ENCODE measurements around the gene SH3D19.
"Not testable (repeated sequence)": the region's sequence is repeated elsewhere in the genome, so short reads cannot be mapped to it uniquely, and the experiment has no call there.

SH3D19 gene

DNA sequence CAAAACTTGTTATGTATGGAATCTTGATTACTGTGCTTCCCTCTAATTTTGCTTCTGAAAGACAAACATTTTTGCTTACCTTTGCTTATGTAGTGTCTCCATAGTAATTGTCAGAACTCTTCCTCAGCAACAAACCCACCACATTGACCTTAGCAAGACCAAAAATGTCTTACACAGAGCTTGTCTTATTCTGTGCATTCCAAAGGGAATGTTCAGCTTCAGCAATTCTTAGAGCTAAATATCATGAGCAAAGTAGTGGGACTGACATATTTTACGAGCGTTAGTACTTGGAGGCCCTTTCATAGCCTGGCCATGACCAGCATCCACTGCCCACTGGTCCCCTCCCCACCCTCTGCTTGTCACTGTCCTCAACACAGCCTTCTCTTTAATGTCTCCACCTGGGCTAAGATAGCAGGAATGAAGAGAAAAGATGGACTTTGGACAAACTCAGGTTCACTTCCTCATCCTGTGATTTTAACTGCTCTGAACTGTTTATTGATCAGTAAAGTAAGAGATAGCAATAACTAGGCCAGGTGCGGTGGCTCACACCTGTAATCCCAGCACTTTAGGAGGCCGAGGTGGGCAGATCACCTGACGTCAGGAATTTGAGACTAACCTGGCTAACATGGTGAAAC is 15.5 kb upstream of the SH3D19 start:
- Histone ChIP-seq H3K9me3 (ENCODE audit: control insufficient read depth, low read length) (no peaks in the 10 kb centered on the region), H3K4me1 (ENCODE audit: control insufficient read depth, insufficient read depth, low read length, poor library complexity, severe bottlenecking) (no peaks in the 10 kb centered on the region), H3K4me3 (ENCODE audit: extremely low read depth, insufficient read depth, low read length, poor library complexity, severe bottlenecking) (no peak overlapping the region), H3K27ac (ENCODE audit: low read depth, low read length, severe bottlenecking) (no peak overlapping the region), H3K36me3 (ENCODE audit: control insufficient read depth, insufficient read depth, low read length) (no peaks in the 10 kb centered on the region)
- WGBS, 2 experiments (ENCODE audit: insufficient coverage in 2 of 2) = 93 to 94% methylated on average over 5 of the region's 5 CpGs

- Histone ChIP-seq H3K4me3 (ENCODE audit: extremely low read depth, insufficient read depth, low read length, poor library complexity, severe bottlenecking) (no peak overlapping the region), H3K4me1 (ENCODE audit: control insufficient read depth, insufficient read depth, low read length, poor library complexity, severe bottlenecking) (no peaks in the 10 kb centered on the region), H3K9me3 (ENCODE audit: control insufficient read depth, low read length) (no peaks in the 10 kb centered on the region), H3K27ac (ENCODE audit: low read depth, low read length, severe bottlenecking) (no peak overlapping the region), H3K36me3 (ENCODE audit: control insufficient read depth, insufficient read depth, low read length) (no peaks in the 10 kb centered on the region)
- 89 to 94% methylated on average over 2 of the region's 2 CpGs for whole genome bisulfite sequencing, 2 experiments (ENCODE audit: insufficient coverage in 2 of 2)
Measured at GRCh38 chr4:151339467-151339866, 14.1 kb upstream of the SH3D19 start.

DNA sequence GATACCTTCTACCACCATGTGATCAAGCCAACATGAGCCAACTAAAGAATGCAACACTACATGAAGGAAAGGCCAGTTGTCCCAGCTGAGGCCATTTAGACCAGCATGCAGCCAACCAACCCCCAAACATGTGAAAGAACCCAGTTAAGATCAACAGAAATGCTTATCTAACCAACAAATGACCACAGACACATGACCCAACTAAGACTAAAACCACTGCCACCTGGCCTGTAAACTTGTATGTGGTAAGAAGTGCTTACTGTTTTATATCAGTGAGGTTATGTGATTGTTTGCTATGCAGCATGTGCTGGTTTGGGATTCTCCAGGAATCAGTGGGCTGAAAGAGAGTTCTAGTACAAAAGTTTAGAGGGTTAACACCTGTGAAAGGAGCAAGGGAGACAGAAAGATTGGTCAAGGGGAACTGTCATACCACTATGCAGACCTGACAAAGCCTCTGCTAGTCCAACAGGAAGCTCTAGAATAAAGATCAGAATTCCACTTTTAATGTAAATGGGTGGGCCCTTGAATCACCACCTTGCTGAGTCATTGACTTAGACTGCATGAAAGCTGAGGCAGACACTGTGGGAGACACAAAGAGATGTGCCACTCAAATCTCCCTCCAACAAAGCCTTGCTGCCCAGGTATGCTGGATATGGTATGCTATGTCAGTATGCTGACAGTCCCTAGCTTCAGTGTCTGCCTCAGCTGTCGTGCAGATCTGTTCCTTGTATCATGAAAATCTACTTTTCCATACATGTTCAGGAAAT is 6.1 kb upstream of the SH3D19 start:
- Histone ChIP-seq H3K27ac (ENCODE audit: low read depth, low read length, severe bottlenecking) (no peak overlapping the region), H3K9me3 (ENCODE audit: control insufficient read depth, low read length) (no peaks in the 10 kb centered on the region), H3K36me3 (ENCODE audit: control insufficient read depth, insufficient read depth, low read length) (no peaks in the 10 kb centered on the region), H3K4me3 (ENCODE audit: extremely low read depth, insufficient read depth, low read length, poor library complexity, severe bottlenecking) (no peak overlapping the region), H3K4me1 (ENCODE audit: control insufficient read depth, insufficient read depth, low read length, poor library complexity, severe bottlenecking) (no peaks in the 10 kb centered on the region)
- WGBS, 2 experiments (ENCODE audit: insufficient coverage in 2 of 2) = 83% methylated on average over 1 of the region's 1 CpG; no CpG with 5 or more reads in 1 of the 2 experiments

GRCh38 chr4:151329217-151330007 is 4.0 kb upstream of the SH3D19 start:
- Histone ChIP-seq H3K4me3 (ENCODE audit: extremely low read depth, insufficient read depth, low read length, poor library complexity, severe bottlenecking) (no peak overlapping the region), H3K36me3 (ENCODE audit: control insufficient read depth, insufficient read depth, low read length) (no peaks in the 10 kb centered on the region), H3K9me3 (ENCODE audit: control insufficient read depth, low read length) (no peaks in the 10 kb centered on the region), H3K4me1 (ENCODE audit: control insufficient read depth, insufficient read depth, low read length, poor library complexity, severe bottlenecking) (no peaks in the 10 kb centered on the region), H3K27ac (ENCODE audit: low read depth, low read length, severe bottlenecking) (no peak overlapping the region)
- no CpG with 5 or more reads among the region's 4 CpGs for WGBS, 2 experiments (ENCODE audit: insufficient coverage in 2 of 2)

DNA sequence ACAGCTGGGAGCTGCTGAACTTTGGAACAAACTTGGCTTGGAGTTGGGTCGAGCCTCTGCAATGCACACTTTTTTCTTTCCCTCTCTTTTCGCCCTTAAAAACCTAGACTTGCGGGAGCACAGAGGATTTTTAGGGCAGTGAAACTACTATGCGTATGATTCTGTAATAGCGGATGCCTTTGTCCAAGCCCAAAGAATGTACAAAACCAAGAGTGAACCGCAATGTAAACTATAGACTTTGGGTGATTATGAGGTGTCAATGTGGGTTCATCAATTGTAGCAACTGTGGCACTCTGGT is 493 bp upstream of the SH3D19 start:
- 89 to 91% methylated on average over 4 to 5 of the region's 6 CpGs for WGBS, 2 experiments (ENCODE audit: insufficient coverage in 2 of 2)
- H3K36me3 ChIP-seq (ENCODE audit: control insufficient read depth, insufficient read depth, low read length) = no peaks in the 10 kb centered on the region
- H3K27ac ChIP-seq (ENCODE audit: low read depth, low read length, severe bottlenecking) = peak overlapping the region; percentile 92
- H3K4me3 ChIP-seq (ENCODE audit: extremely low read depth, insufficient read depth, low read length, poor library complexity, severe bottlenecking) = peak overlapping the region; percentile 65
- H3K9me3 ChIP-seq (ENCODE audit: control insufficient read depth, low read length) = no peaks in the 10 kb centered on the region
- H3K4me1 ChIP-seq (ENCODE audit: control insufficient read depth, insufficient read depth, low read length, poor library complexity, severe bottlenecking) = peaks cover 5% of the 10 kb centered on the region

DNA sequence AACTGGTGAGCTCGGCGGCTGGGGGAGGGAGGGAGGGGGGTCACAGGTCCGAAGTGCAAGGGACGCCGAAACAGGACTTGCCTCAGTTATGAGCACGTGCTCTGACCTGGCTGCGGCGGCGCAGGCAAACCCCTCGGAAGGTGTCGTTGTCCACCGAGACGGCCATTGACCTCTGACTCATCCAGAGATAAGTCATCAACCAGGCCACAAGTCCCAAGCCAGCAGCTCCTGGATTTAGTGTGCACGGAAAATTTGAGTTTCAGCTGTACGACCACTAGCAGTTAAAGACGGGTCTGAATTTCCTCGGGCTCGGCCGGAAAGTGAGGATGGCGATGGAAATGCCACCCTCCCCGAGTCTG is 674 bp downstream of the SH3D19 start:
- WGBS, 2 experiments (ENCODE audit: insufficient coverage in 2 of 2) = 0% methylated on average over 17 to 20 of the region's 21 CpGs

GRCh38 chr4:151324124-151324751 is 1.2 kb downstream of the SH3D19 start:
- Histone ChIP-seq H3K4me3 (ENCODE audit: extremely low read depth, insufficient read depth, low read length, poor library complexity, severe bottlenecking) (peak overlapping the region; percentile 65), H3K36me3 (ENCODE audit: control insufficient read depth, insufficient read depth, low read length) (no peaks in the 10 kb centered on the region), H3K4me1 (ENCODE audit: control insufficient read depth, insufficient read depth, low read length, poor library complexity, severe bottlenecking) (peaks cover 5% of the 10 kb centered on the region), H3K27ac (ENCODE audit: low read depth, low read length, severe bottlenecking) (peak overlapping the region; percentile 92), H3K9me3 (ENCODE audit: control insufficient read depth, low read length) (no peaks in the 10 kb centered on the region)
- 0 to 4% methylated on average over 4 of the region's 12 CpGs for WGBS, 2 experiments (ENCODE audit: insufficient coverage in 2 of 2)

More for the DNA sequence above, 674 bp downstream of the SH3D19 start:
- Histone ChIP-seq H3K4me3 (ENCODE audit: extremely low read depth, insufficient read depth, low read length, poor library complexity, severe bottlenecking) (peak overlapping the region; percentile 65), H3K36me3 (ENCODE audit: control insufficient read depth, insufficient read depth, low read length) (no peaks in the 10 kb centered on the region), H3K4me1 (ENCODE audit: control insufficient read depth, insufficient read depth, low read length, poor library complexity, severe bottlenecking) (peaks cover 5% of the 10 kb centered on the region), H3K27ac (ENCODE audit: low read depth, low read length, severe bottlenecking) (peak overlapping the region; percentile 92), H3K9me3 (ENCODE audit: control insufficient read depth, low read length) (no peaks in the 10 kb centered on the region)

DNA sequence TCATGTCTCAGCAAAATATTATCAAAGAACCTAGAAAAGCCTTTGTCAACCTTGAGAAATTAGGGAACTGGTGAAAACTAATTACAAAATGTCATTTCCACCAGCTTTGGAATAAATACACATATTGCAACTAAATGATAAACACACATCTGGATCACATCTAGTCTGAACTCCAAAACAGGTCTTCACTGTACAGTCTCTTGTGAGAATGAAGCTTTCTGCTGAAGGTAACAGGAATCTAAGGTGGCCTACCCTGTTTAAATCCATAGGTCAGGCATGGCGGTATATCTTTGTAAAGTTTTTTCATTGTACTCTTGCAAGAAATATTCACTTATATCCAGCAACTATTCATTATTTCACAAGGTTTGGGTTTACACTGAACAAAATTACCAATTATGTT is 1.7 kb downstream of the SH3D19 start:
- H3K27ac ChIP-seq (ENCODE audit: low read depth, low read length, severe bottlenecking) = no peak overlapping the region
- peaks cover 5% of the 10 kb centered on the region for H3K4me1 ChIP-seq (ENCODE audit: control insufficient read depth, insufficient read depth, low read length, poor library complexity, severe bottlenecking)
- H3K36me3 ChIP-seq (ENCODE audit: control insufficient read depth, insufficient read depth, low read length) = no peaks in the 10 kb centered on the region
- peak overlapping the region; percentile 65 for H3K4me3 ChIP-seq (ENCODE audit: extremely low read depth, insufficient read depth, low read length, poor library complexity, severe bottlenecking)
- WGBS, 2 experiments (ENCODE audit: insufficient coverage in 2 of 2) = 40% methylated on average over 1 of the region's 1 CpG; no CpG with 5 or more reads in 1 of the 2 experiments
- no peaks in the 10 kb centered on the region for H3K9me3 ChIP-seq (ENCODE audit: control insufficient read depth, low read length)

- H3K36me3 ChIP-seq (ENCODE audit: control insufficient read depth, insufficient read depth, low read length) = no peaks in the 10 kb centered on the region
- peaks cover 5% of the 10 kb centered on the region for H3K4me1 ChIP-seq (ENCODE audit: control insufficient read depth, insufficient read depth, low read length, poor library complexity, severe bottlenecking)
- no peak overlapping the region for H3K27ac ChIP-seq (ENCODE audit: low read depth, low read length, severe bottlenecking)
- H3K4me3 ChIP-seq (ENCODE audit: extremely low read depth, insufficient read depth, low read length, poor library complexity, severe bottlenecking) = no peak overlapping the region
- H3K9me3 ChIP-seq (ENCODE audit: control insufficient read depth, low read length) = no peaks in the 10 kb centered on the region
Measured at GRCh38 chr4:151322570-151322969, 2.8 kb downstream of the SH3D19 start.

- not testable (repeated sequence) for H3K4me3 ChIP-seq (ENCODE audit: extremely low read depth, insufficient read depth, low read length, poor library complexity, severe bottlenecking); H3K9me3 ChIP-seq (ENCODE audit: control insufficient read depth, low read length); H3K4me1 ChIP-seq (ENCODE audit: control insufficient read depth, insufficient read depth, low read length, poor library complexity, severe bottlenecking); H3K36me3 ChIP-seq (ENCODE audit: control insufficient read depth, insufficient read depth, low read length); H3K27ac ChIP-seq (ENCODE audit: low read depth, low read length, severe bottlenecking)
- WGBS, 2 experiments (ENCODE audit: insufficient coverage in 2 of 2) = 77% methylated on average over 2 of the region's 4 CpGs; no CpG with 5 or more reads in 1 of the 2 experiments
Measured at GRCh38 chr4:151322161-151322560, 3.2 kb downstream of the SH3D19 start.
